ENCODE measurements around the gene USP12. TPM values are rescaled to one million over a fixed set of nuclear protein-coding genes. Genes with fewer than 3 reads are reported as not detected.
"Not testable (repeated sequence)": the region's sequence is repeated elsewhere in the genome, so short reads cannot be mapped to it uniquely, and the experiment has no call there.

USP12 gene
- polyA plus RNA-seq, 1 donor: 21.5 TPM

- not testable (repeated sequence) for DNase-seq (ENCODE audit: low read depth)
Observed at GRCh38 chr13:27123445-27123844, 48.2 kb downstream of the USP12 start.

DNA sequence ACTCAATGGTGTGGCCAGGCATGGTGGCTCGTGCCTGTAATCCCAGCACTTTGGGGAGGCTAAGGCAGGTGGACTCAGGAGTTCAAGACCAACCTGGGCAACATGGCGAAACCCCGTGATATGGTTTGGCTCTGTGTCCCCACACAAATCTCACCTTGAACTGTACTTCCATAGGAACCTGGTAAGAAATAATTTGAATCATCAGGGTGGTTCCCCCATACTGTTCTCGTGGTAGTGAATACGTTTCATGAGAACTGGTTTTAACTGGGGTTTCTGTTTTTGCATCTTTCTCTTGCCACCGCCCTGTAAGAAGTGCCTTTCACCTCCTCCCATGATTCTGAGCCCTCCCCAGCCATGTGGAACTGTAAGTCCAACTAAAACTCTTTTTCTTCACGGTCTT, 49.6 kb downstream of the USP12 start:
- no peak for DNase-seq (ENCODE audit: low read depth)

- no peak for DNase-seq (ENCODE audit: low read depth)
Observed at GRCh38 chr13:27120811-27121210, 50.8 kb downstream of the USP12 start.

DNA sequence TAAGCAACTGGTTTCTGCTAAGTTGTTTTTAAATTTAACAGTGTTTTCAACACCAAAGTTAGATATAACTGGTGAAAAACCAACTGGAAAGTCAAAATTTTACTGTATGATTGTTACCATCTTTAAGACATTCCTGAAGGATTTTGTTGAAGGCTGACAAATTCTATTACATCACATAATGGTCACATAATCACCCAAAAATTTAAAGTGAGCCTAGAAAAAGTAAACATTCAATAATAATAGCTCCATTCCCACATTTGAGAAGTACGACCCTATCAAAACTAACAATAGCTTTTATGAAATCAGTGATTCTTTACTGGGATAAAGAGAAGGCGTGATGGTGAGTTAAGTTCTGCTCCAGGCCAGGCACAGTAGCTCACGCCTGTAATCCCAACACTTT, 51.6 kb downstream of the USP12 start:
- DNase-seq (ENCODE audit: low read depth): no peak

GRCh38 chr13:27118428-27119054, 53.1 kb downstream of the USP12 start:
- DNase-seq (ENCODE audit: low read depth): no peak

- no peak for DNase-seq (ENCODE audit: low read depth)
Observed at GRCh38 chr13:27117952-27118351, 53.7 kb downstream of the USP12 start.

- no peak for DNase-seq (ENCODE audit: low read depth)
Observed at GRCh38 chr13:27117158-27117557, 54.5 kb downstream of the USP12 start.

DNA sequence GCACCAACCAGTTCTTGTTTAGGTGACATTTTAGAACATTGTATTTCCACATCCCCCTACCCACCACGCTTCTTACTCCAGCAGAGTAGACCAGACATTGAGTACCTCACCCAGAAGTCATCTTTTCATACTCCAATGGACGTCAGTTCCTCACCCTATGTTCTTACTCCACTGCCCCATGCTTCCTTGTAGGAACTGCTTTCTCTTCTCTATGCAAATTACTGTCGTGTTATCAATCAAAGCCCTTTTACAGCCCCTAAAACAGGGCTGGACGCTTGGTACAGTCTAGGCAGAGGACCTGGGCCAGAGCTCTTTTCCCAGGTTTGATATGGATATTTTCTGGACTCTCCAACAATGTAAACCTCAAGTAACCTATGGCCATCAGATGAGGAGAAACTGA, 58.2 kb downstream of the USP12 start:
- no peak for DNase-seq (ENCODE audit: low read depth)

- no peak for DNase-seq (ENCODE audit: low read depth)
Observed at GRCh38 chr13:27112006-27112405, 59.6 kb downstream of the USP12 start.

- DNase-seq (ENCODE audit: low read depth): no peak
Observed at GRCh38 chr13:27110056-27110746, 61.4 kb downstream of the USP12 start.

GRCh38 chr13:27106144-27106543, 65.5 kb downstream of the USP12 start:
- no peak for DNase-seq (ENCODE audit: low read depth)

GRCh38 chr13:27104606-27105005, 67.0 kb downstream of the USP12 start:
- no peak for DNase-seq (ENCODE audit: low read depth)

DNA sequence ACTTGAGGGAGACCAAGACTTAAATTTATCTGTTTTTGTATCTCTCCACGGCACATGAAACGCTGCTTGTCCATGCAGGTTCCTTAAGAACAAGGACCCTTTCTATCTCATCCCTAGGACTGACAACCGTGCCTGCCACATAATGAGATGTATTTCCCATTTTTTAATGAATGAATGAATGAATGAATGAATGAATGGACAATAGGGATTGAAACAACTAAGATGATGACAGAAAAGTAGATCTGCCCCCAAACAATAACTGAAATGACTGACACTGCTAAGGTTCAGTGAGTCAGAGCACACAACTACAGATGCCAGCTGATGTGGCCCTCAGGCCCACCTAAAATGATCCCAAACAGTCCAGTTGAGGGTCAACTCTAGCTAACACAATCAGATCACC, 69.8 kb downstream of the USP12 start:
- no peak for DNase-seq (ENCODE audit: low read depth)

- no peak for DNase-seq (ENCODE audit: low read depth)
Observed at GRCh38 chr13:27101289-27101688, 70.3 kb downstream of the USP12 start.

- no peak for DNase-seq (ENCODE audit: low read depth)
Observed at GRCh38 chr13:27097691-27098090, 73.9 kb downstream of the USP12 start.

DNA sequence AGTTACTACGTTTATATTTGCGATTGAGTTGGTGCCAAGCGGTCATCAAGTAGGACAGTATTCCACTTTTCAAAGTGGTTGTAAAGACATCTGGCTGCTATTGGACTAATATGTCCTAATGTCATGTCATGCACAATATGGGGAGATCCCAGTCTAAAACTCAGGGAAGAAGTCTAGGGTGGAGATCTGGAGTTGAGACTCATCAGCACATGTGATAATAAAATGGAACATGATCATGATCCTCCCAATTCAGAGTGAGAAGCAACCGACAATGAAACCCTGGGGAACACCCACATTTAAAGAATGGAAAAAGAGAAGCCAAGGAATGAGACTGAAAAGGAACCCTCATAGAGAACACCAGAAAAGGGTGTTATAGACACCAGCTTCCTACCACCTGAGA, 80.2 kb downstream of the USP12 start:
- no peak for DNase-seq (ENCODE audit: low read depth)

DNA sequence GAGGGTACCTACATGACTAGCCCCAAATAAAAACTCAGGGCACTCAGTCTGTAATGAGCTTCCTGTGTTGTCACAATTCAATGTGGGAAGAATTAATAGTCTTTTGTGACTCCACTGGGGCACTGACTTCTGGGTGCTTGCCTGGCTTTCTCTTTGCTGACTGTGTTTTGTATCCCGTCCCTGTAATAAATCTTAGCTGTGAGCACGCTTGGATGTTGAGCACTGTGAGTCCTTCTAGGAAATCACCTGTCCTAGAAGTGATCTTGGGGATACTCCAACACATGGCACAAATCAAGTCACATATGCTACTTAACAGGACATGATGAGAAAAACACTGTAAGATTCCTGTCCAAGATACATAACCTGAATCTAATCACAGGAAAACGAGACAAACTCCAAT, 83.0 kb downstream of the USP12 start:
- DNase-seq (ENCODE audit: low read depth): no peak

DNA sequence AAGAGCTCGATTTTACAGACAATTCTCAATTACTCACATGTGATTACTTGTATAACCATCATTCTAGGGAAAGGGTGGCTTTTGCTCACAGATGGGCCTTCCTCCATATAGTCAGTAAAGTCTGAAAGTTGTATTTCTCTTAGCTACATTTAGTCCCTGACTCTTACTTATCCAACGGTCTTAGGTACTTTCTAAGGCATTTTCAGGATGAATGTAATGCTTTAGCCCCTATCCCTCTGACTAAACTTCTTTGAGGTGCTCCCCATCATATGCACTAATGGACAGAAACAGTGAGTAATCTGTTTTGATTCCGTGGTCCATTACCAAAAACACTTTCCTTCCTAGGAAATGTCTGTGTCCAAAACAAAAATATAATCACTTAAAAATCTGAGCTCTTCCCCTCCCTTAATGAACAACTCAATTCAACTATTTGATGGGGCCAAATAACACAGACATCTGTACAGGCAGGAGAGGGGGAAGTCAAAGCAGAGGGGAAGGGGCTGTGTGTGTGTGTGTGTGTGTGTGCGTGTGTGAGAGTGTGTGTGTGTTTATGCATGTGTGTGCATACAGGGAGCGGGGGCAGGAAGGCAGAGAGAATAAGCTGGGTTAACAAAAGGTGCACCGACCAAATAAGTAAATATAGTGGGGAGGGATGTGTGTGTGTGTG, 84.9 kb downstream of the USP12 start:
- no peak for DNase-seq (ENCODE audit: low read depth)

GRCh38 chr13:27083183-27083582, 88.4 kb downstream of the USP12 start:
- DNase-seq (ENCODE audit: low read depth): no peak

- no peak for DNase-seq (ENCODE audit: low read depth)
Observed at GRCh38 chr13:27081893-27082679, 89.5 kb downstream of the USP12 start.

DNA sequence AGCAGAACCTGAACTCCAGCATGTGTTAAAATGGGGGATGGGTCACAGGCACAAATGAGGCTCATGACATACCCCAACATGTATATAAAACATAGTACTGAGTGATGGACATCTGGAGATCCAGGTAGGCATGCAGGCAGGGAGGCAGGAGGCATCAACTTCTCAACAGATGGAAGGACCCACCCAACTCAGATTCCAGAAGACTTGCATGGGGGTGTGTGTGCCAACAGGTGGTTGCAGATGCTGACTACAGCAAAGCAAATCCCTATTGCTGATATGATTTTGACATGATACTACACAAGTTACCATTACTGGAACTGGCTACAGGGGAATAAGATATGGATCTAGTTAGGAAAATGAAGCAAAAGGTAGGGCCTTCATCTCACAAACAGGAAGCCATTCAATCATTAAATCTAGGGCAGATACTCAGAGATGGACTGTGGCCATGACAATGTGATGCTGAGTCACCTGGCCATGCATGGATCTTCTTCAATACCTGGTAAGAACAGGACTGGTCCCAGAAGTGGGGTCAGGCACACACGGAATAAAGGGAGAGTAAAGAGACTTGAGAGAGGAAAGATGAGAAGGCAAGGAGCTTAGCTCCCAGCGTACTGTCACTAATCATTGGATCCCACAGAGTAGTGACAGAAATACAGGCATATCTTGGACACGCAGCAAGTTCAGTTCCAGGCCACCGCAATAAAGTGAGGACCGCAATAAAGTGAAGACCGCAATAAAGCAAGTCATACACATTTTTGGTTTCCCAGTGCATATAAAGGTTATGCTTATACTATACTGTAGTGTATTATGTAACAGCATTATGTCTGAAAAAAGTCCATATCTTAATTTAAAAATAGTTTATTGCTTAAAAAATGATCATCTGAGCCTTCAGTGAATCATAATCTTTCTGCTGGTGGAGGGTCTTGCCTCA, 91.3 kb downstream of the USP12 start:
- DNase-seq (ENCODE audit: low read depth): no peak

All from forelimb muscle (tissue), 1 donor.